GM21529 (cell line): ENCODE measurements around the gene KLHL11.
"Not testable (repeated sequence)": the region's sequence is repeated elsewhere in the genome, so short reads cannot be mapped to it uniquely, and the experiment has no call there.

Experiments used
- ATAC-seq: cut with Tn5 transposase; IDR thresholded peaks from one replicate; pipeline ENCODE4 v1.9.1; 2021; ENCODE audit not compliant: unreplicated experiment

Gene KLHL11

GRCh38 chr17:41891135-41892020 is 26.2 kb upstream of the KLHL11 start:
- ATAC-seq: no peak

DNA sequence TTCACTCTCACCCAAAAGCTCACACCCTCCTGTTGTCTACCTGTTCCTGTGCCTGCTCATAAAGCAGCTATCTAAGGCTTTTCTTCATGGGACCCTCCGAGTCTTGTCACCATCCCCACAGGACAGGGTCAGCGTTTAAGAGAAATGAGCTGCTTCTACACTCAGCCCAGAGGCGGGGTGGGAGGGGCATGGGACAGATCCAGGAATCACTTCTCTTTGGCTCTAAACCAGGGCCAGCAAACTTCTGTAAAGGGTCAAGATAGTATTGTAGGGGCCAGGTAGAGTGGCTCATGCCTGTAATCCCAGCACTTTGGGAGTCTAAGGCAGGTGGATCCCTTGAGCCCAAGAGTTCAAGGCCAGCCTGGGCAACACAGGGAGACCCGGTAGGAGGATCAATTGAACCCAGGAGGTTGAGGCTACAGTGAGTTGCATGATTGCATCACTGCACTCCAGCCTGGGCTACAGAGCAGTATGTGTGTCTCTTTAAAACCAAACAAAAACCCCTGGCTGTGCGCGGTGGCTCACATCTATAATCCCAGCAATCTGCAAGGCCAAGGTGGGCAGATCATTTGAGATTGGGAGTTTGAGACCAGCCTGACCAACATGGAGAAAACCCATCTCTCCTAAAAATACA is 23.2 kb upstream of the KLHL11 start:
- no peak for ATAC-seq

DNA sequence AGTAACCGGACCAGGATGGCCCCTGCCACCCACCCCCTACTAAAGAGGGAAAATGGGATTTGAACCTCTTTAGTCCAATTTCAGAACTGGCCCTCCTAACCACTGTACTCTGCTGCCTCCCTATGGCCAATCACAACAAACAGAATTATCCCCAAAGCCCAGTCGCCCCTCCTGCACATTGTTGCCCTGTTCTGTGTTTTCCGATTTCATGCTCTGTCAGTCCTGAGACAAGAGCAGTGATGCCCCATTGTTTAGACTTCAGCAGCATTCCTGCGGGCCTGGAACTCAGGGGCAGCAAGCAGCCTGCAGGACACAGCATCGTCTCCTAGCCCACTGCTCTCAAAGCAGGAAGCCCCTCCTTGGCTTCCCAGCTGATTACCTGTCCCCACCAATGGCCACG is 20.5 kb upstream of the KLHL11 start:
- no peak for ATAC-seq

GRCh38 chr17:41882756-41883155 is 17.5 kb upstream of the KLHL11 start:
- no peak for ATAC-seq

- no peak for ATAC-seq
Observed at GRCh38 chr17:41880130-41880529, 14.9 kb upstream of the KLHL11 start.

DNA sequence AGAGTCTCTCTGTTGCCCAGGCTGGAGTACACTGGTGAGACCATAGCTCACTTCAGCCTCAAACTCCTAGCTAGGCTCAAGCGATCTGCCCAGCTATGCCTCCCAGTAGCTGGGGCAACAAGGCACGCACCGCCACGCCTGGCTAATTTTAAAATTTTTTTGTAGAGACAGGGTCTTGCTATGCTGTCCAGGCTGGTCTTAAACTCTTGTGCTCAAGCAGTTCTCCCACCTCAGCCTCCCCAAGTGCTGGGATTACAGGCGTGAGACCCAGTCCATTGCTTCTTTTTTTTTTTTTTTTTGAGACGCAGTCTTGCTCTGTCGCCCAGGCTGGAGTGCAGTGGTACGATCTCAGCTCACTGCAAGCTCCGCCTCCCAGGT is 9.1 kb upstream of the KLHL11 start:
- not testable (repeated sequence) for ATAC-seq

- ATAC-seq: no peak
Observed at GRCh38 chr17:41873559-41874292, 8.5 kb upstream of the KLHL11 start.

GRCh38 chr17:41871789-41872188 is 6.6 kb upstream of the KLHL11 start:
- ATAC-seq: no peak

GRCh38 chr17:41870627-41871026 is 5.4 kb upstream of the KLHL11 start:
- ATAC-seq: no peak

DNA sequence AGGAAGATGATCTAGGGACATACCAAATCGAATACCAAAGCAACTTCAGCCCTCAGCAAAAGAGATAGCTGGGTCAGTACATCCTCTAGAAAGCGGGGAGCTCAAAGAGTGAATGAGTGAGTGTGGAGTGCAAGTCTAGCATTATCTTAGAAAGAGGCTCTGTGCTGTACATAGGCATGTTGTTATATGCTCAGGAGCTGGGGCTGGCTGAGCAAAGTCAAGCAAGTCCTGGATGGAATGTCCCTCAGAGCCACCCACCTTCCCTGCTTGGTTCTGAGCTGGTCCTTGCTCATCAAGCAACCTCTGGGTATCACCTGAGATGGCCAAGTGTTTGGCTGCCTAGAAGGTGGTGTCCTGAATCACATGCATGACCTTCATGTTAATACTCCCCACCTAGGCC is 4.9 kb upstream of the KLHL11 start:
- no peak for ATAC-seq

- no peak for ATAC-seq
Observed at GRCh38 chr17:41869426-41869825, 4.2 kb upstream of the KLHL11 start.

GRCh38 chr17:41868568-41868967 is 3.3 kb upstream of the KLHL11 start:
- ATAC-seq: no peak

- no peak for ATAC-seq
Observed at GRCh38 chr17:41865596-41865893, 322 bp upstream of the KLHL11 start.

- ATAC-seq: no peak
Observed at GRCh38 chr17:41864498-41864835, 756 bp downstream of the KLHL11 start.

- ATAC-seq: no peak
Observed at GRCh38 chr17:41863074-41863848, 2.0 kb downstream of the KLHL11 start.

GRCh38 chr17:41860254-41860931 is 4.8 kb downstream of the KLHL11 start:
- ATAC-seq: no peak

DNA sequence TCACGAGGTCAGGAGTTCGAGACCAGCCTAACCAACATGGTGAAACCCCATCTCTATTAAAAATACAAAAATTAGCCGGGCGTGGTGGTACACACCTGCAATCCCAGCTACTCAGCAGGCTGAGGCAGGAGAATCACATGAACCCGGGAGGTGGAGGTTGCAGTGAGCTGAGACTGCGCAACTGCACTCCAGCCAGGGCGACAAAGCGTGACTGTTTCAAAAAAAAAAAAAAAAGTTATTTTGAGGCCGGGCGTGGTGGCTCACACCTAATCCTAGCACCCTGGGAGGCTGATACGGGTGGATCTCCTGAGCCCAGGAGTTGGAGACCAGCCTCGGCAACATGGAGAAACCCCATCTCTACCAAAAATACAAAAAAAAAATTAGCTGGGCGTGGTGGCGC is 13.8 kb downstream of the KLHL11 start:
- ATAC-seq: not testable (repeated sequence)

DNA sequence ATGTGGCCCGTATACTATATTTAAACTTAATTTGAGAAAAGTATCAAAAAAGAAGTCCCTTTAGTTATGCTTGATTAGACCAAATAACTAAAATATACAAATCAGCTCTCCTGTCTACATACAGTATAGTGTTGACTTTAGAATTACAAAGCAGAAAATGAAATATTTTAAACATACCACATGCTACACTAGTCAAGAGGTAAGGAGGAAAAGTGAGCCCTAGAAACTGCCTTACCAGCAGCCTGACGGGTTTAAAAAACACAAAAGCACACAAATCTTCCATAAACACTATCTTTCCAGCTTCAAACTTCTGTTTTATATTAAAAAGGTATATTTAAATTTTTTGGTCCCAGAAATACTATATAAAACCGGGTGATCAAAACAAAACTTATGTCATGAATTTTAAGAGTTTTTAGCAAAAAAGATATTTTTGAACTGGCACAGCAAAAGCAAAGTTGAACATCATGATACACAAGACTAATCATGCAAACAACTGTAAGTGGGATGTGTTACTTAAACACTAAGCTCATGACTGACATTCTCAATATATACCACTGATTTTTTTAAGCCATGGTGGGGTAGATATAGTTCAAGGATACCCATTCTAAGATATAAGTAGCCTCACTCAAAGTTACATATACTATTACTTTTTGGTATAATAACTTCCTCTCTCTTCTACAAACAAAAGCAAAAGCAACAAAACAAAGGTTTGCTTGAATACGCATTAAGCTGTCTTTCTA is 15.8 kb downstream of the KLHL11 start:
- no peak for ATAC-seq

DNA sequence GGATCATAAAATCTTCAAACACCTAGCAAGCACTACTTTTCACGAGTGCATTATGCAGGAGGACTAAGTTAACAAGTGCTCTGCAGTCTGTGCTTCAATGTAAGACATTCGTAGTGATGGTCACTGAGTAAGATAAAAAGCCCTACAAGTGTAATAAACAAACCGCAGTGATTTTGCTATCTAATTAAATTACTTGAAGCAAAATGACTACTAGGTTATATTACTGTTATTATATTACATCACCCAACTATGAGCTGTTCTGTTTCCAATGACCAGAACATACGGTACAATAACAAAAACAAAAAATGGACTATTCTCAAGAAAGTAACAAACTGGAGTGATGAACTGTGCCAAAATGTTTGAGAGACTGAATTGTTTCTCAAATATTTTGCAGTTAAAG is 16.4 kb downstream of the KLHL11 start:
- no peak for ATAC-seq

DNA sequence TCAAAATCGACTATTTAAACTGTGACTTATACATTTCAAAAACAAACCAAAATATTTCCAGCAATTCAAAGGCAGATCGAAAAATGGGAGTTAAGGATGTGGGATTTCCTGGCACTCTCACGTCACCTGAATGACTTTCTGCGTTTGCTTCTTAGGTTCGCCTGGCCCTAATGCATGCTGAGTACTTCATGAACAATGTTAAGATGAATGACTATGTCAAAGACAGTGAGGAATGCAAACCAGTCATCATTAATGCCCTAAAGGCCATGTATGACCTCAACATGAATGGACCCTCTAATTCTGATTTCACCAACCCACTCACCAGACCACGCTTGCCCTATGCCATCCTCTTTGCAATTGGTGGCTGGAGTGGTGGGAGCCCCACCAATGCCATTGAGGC is 20.3 kb downstream of the KLHL11 start:
- ATAC-seq: no peak
